ENCODE data around the gene ACOXL. TPM values are rescaled to one million over a fixed set of nuclear protein-coding genes. Genes with fewer than 3 reads are reported as not detected.

The ACOXL gene
- total and polyA plus RNA-seq, 9 of the 15 experiments (the other 6 are each of a cell fraction or from before 2014, with no cell fraction given): 0.31 to 0.56 TPM; not detected in 7

- H2AFZ ChIP-seq (ENCODE audit: low read depth, low read length): no peak overlapping the region
- BruUV-seq (replicated peaks): no TSS peak
- ATAC-seq: no peak
- no peaks in the 10 kb centered on the region for H3K9me1 ChIP-seq (ENCODE audit: control insufficient read depth, insufficient read depth, low read length)
- CTCF ChIA-PET (ENCODE audit: low intra/inter-chr PET ratio): no interaction called here
- peaks cover 18 to 45% of the 10 kb centered on the region in 2 experiments; a peak in 4 of 5 replicates for H3K27me3 ChIP-seq (ENCODE audit: control insufficient read depth in 2 of 2, insufficient read depth in 2 of 2, low read length in 2 of 2)
- H3K9me3 ChIP-seq (replicated peaks; ENCODE audit: control insufficient read depth, insufficient read depth, low read depth, low read length): no peaks in the 10 kb centered on the region
- H4K20me1 ChIP-seq (replicated peaks; ENCODE audit: control insufficient read depth, insufficient read depth, low read length): no peaks in the 10 kb centered on the region
- POLR2A ChIA-PET: no interaction called here
- 0% methylated on average over 6 of the region's 6 CpGs for WGBS (ENCODE audit: insufficient coverage, low coverage, missing lambda C conversion rate)
- H3K4me1 ChIP-seq (replicated peaks in 1 of 2; ENCODE audit: control insufficient read depth in 2 of 2, insufficient read depth in 2 of 2, low read length in 2 of 2): no peaks in the 10 kb centered on the region; a peak in 1 of 5 replicates
- FAIRE-seq: no peak
- no peak for DNase-seq (ENCODE audit: extremely low read depth in 1 of 4, low spot score in 3 of 4)
- no peak overlapping the region for H3K9ac ChIP-seq (ENCODE audit: insufficient read depth in 1 of 2, low read depth in 2 of 2, low read length in 2 of 2)
- in situ Hi-C loops (cut with MboI): no loop called here
- intact Hi-C loops (cut with micrococcal nuclease): no loop called here
- H3K4me2 ChIP-seq (ENCODE audit: insufficient read depth, low read length): no peak overlapping the region
- H3K4me3 ChIP-seq: no peak overlapping the region
- no peak overlapping the region for H3K27ac ChIP-seq (ENCODE audit: extremely low read depth, low read depth, low read length)
- no peaks in the 10 kb centered on the region for H3K36me3 ChIP-seq (ENCODE audit: control insufficient read depth, insufficient read depth, low read length)
- H3K79me2 ChIP-seq (ENCODE audit: control insufficient read depth, insufficient read depth, low read length): no peaks in the 10 kb centered on the region
- no peak for TF ChIP-seq PHTF2 (CRISPR knock-in tag; IDR thresholded peaks at IDR 0.05)
- TF ChIP-seq RHOXF2B (CRISPR knock-in tag; conservative IDR thresholded peaks at IDR 0.05): no peak
- TF ChIP-seq ZFX (CRISPR knock-in tag; IDR thresholded peaks at IDR 0.05): no peak
- no peak for TF ChIP-seq ZNF444 (CRISPR knock-in tag; IDR thresholded peaks at IDR 0.05)
Measured at GRCh38 chr2:111052621-111053020, 320.2 kb downstream of the ACOXL start.

- Histone ChIP-seq H3K9me3 (replicated peaks; ENCODE audit: control insufficient read depth, insufficient read depth, low read depth, low read length) (no peaks in the 10 kb centered on the region), H3K4me1 (replicated peaks in 1 of 2; ENCODE audit: control insufficient read depth in 2 of 2, insufficient read depth in 2 of 2, low read length in 2 of 2) (no peaks in the 10 kb centered on the region; a peak in 1 of 5 replicates), H3K79me2 (ENCODE audit: control insufficient read depth, insufficient read depth, low read length) (no peaks in the 10 kb centered on the region), H3K27ac (ENCODE audit: extremely low read depth, low read depth, low read length) (no peak overlapping the region), H3K27me3 (ENCODE audit: control insufficient read depth in 2 of 2, insufficient read depth in 2 of 2, low read length in 2 of 2) (peaks cover 18 to 47% of the 10 kb centered on the region in 2 experiments; a peak in 4 of 5 replicates), H3K4me2 (ENCODE audit: insufficient read depth, low read length) (no peak overlapping the region), H4K20me1 (replicated peaks; ENCODE audit: control insufficient read depth, insufficient read depth, low read length) (no peaks in the 10 kb centered on the region), H3K36me3 (ENCODE audit: control insufficient read depth, insufficient read depth, low read length) (no peaks in the 10 kb centered on the region), H3K9ac (ENCODE audit: insufficient read depth in 1 of 2, low read depth in 2 of 2, low read length in 2 of 2) (no peak overlapping the region), H2AFZ (ENCODE audit: low read depth, low read length) (no peak overlapping the region), H3K4me3 (no peak overlapping the region), H3K9me1 (ENCODE audit: control insufficient read depth, insufficient read depth, low read length) (no peaks in the 10 kb centered on the region)
- in situ Hi-C loops (cut with MboI): no loop called here
- intact Hi-C loops (cut with micrococcal nuclease): no loop called here
- ChIA-PET CTCF (ENCODE audit: low intra/inter-chr PET ratio) (no interaction called here), POLR2A (interaction anchor here (0.7 kb wide), 1 partner anchor 311 kb away, joined by 3 read pairs; no protein-coding TSS in a partner anchor)
- 0% methylated on average over 1 of the region's 1 CpG for WGBS (ENCODE audit: insufficient coverage, low coverage, missing lambda C conversion rate)
- ATAC-seq (no peak), FAIRE-seq (no peak), DNase-seq (ENCODE audit: extremely low read depth in 1 of 4, low spot score in 3 of 4) (no peak)
- no TSS peak for BruUV-seq (replicated peaks)
- TF ChIP-seq POLR3G (IDR thresholded peaks at IDR 0.05; ENCODE audit: extremely low read depth, insufficient read length, insufficient replicate concordance) (no peak), GABPB2 (CRISPR knock-in tag; conservative IDR thresholded peaks at IDR 0.05) (no peak), MEF2D (tag; conservative IDR thresholded peaks at IDR 0.05; ENCODE audit: low read depth) (no peak), TAF1 (IDR thresholded peaks at IDR 0.05; ENCODE audit: control insufficient read depth, extremely low read depth, insufficient read depth, low read length, severe bottlenecking) (no peak), RBM34 (IDR thresholded peaks at IDR 0.05; ENCODE audit: borderline replicate concordance, insufficient read depth, low read length) (no peak), ZNF444 (CRISPR knock-in tag; IDR thresholded peaks at IDR 0.05) (no peak), HNRNPH1 (optimal IDR thresholded peaks at IDR 0.05; ENCODE audit: low read depth, low read length) (no peak), ZFP30 (CRISPR knock-in tag; IDR thresholded peaks at IDR 0.05; ENCODE audit: borderline replicate concordance) (no peak), SMAD2 (IDR thresholded peaks at IDR 0.05; ENCODE audit: low read depth, low read length) (no peak)
Measured at GRCh38 chr2:111053266-111053665, 320.9 kb downstream of the ACOXL start.

Data from K562 (cell line).